Measurements from ENCODE around the gene ACSS1.

DNA sequence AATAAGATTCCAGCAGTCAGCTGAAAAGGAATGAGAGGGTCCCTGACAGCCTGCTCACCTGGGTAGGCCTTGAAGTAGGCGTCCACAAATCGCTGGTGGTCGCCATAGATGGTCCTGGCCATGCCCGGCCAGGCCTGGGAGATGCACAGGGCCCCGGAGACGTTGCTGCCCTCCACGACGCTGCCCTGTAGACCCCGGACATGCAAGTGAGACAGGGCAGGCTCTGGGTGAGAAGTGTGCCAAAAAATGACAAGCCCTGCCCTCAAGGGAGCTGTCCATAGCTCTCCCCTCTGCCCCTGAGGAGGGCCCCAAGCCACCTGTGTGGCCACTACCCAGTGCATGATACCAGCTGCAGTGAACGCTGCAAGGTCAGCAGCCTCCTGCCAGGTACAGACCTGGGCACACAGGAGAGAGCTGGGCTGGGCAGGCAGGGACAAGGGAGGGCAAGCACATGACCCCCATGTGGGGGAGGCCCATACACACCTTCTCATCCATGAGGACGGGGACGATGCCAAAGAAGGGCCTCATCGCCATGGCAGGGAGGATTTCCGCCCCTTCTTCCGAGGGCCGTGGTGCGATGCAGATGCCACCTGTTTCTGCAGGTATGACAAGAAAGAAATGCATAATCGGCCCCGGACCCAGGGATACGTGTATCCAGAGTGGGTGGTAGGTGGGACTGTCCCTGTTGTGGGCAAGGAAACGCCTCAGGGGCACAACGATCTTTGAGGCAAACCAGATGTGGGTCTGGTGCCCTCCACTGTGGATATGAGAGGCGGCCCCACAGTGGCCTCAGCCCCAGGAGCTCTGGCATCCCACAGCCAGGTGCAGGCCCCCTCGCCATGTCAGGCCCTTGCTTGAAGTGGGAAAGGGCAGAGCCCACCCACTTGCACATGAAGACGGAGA lies 44.2 kb downstream of the ACSS1 start:
- no peak for TF ChIP-seq EZH2phosphoT487 (IDR thresholded peaks at IDR 0.05; ENCODE audit: borderline replicate concordance, low read length)
- TF ChIP-seq, protein P1, sequence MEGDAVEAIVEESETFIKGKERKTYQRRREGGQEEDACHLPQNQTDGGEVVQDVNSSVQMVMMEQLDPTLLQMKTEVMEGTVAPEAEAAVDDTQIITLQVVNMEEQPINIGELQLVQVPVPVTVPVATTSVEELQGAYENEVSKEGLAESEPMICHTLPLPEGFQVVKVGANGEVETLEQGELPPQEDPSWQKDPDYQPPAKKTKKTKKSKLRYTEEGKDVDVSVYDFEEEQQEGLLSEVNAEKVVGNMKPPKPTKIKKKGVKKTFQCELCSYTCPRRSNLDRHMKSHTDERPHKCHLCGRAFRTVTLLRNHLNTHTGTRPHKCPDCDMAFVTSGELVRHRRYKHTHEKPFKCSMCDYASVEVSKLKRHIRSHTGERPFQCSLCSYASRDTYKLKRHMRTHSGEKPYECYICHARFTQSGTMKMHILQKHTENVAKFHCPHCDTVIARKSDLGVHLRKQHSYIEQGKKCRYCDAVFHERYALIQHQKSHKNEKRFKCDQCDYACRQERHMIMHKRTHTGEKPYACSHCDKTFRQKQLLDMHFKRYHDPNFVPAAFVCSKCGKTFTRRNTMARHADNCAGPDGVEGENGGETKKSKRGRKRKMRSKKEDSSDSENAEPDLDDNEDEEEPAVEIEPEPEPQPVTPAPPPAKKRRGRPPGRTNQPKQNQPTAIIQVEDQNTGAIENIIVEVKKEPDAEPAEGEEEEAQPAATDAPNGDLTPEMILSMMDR (IDR thresholded peaks at IDR 0.05; ENCODE audit: low read depth, low read length, poor library complexity, severe bottlenecking) = no peak

All from DOHH2 (cell line).